GM19395 (cell line): ENCODE results near the gene OR2T33.
"Not testable (repeated sequence)": the region's sequence is repeated elsewhere in the genome, so short reads cannot be mapped to it uniquely, and the experiment has no call there.

Experiments used
- ATAC-seq: cut with Tn5 transposase; IDR thresholded peaks from one replicate; pipeline ENCODE4 v1.9.1; 2021; ENCODE audit warnings: mild to moderate bottlenecking, moderate library complexity; ENCODE audit not compliant: unreplicated experiment

Gene OR2T33

GRCh38 chr1:248277876-248278275 is at the start of gene OR2T33:
Gene OR2T33 (minus strand): TSS chr1:248277976. CDS start chr1:248273814, 4,162 bp downstream.
- ATAC-seq: no peak

- ATAC-seq: no peak
Observed at GRCh38 chr1:248324468-248324867, 46.7 kb upstream of the OR2T33 start, which contains the start of gene OR2M7. Gene OR2M7 (minus strand): TSS chr1:248324568. CDS start chr1:248324568, 0 bp downstream.

- ATAC-seq: no peak
Observed at GRCh38 chr1:248316796-248317195, 39.0 kb upstream of the OR2T33 start.

- not testable (repeated sequence) for ATAC-seq
Observed at GRCh38 chr1:248306740-248307139, 29.0 kb upstream of the OR2T33 start.

GRCh38 chr1:248306103-248306502 is 28.3 kb upstream of the OR2T33 start:
- no peak for ATAC-seq

GRCh38 chr1:248305672-248306071 is 27.9 kb upstream of the OR2T33 start:
- ATAC-seq: not testable (repeated sequence)

- no peak for ATAC-seq
Observed at GRCh38 chr1:248303324-248303723, 25.5 kb upstream of the OR2T33 start, which contains the start of gene OR2T12. Gene OR2T12 (minus strand): TSS chr1:248303424. CDS start chr1:248295578, 7,846 bp downstream.

GRCh38 chr1:248288391-248288790 is 10.6 kb upstream of the OR2T33 start:
- ATAC-seq: no peak

GRCh38 chr1:248273225-248273624 is 4.6 kb downstream of the OR2T33 start:
- not testable (repeated sequence) for ATAC-seq

GRCh38 chr1:248268178-248268577 is 9.6 kb downstream of the OR2T33 start:
- ATAC-seq: no peak

- ATAC-seq: not testable (repeated sequence)
Observed at GRCh38 chr1:248259309-248259708, 18.5 kb downstream of the OR2T33 start.

- ATAC-seq: peak; percentile 95
Observed at GRCh38 chr1:248243204-248243603, 34.6 kb downstream of the OR2T33 start.

- no peak for ATAC-seq
Observed at GRCh38 chr1:248239478-248239877, 38.3 kb downstream of the OR2T33 start.

- no peak for ATAC-seq
Observed at GRCh38 chr1:248231117-248231516, 46.7 kb downstream of the OR2T33 start, which contains the start of gene OR2M4. Gene OR2M4 (plus strand): TSS chr1:248231417. CDS start chr1:248238929, 7,512 bp downstream.

- no peak for ATAC-seq
Observed at GRCh38 chr1:248229360-248229908, 48.3 kb downstream of the OR2T33 start.

- no peak for ATAC-seq
Observed at GRCh38 chr1:248225537-248225936, 52.2 kb downstream of the OR2T33 start.
